Endothelial cell of hepatic sinusoid (primary cell): ENCODE results near the gene MAPK8.

ENCODE experiments used
- in situ Hi-C: cut with HindIII; loops from 2 replicates; pipeline ENCODE4 v1.10.0; 2017; ENCODE audit warnings: low sequenced_read_pairs

Gene MAPK8

DNA sequence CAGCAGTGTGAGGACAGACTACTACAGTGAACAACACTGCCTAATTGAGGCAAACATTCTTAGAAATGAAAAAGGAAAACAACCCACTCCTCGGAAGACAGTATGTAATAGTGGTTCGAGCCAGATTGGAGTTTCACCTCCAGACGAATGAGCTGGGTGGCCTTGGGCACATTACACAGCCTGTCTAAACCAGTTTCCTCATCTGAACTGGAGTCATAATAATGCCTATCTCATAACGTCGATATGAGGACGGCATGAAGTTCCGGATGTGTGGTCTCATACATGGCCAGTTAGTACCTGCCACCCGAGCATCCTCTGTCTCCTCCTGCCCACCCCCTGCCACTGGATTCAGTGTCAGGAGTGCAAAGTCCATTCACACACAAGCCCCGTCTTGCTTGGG lies 16.2 kb upstream of the MAPK8 start:
- in situ Hi-C loops = no loop called here

DNA sequence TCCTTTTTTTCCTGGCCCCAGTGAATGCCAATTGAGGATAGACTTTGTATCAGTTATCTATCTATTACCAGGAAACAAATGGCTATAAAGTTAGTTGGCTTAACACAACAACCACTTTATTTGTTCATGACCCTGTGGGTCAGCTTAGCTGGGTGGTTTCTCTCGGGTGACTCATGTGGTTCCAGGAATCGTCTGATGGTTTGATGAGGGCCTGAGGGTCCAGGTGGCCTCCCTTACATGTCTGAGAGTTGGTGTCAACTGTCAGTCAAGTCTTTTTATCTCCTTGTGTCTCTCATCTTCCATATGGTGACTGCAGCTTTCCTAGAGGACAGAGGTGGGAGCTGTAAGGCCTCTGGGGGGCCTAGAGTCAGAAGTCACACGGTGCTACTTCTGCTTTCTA lies 15.3 kb upstream of the MAPK8 start:
- in situ Hi-C loops = no loop called here

DNA sequence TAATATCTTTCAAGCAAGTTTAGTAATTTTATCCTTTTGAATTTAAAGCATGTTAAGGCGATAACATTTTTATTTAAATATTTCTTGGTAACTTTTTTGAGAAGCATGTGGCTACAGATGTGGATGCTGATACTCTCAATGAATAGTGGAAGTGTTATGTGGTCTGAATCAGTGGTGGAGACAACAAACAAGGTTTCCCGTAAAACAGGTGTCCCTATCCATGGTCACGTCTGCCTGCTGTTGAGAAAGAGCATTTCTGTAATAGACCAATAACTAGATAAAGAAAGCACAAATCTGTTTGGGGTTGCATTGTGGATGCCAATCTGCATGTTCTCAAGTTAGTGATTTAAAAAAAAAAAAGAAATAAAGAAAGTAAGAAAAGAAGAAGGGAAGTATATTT lies 13.9 kb upstream of the MAPK8 start:
- in situ Hi-C loops = no loop called here

DNA sequence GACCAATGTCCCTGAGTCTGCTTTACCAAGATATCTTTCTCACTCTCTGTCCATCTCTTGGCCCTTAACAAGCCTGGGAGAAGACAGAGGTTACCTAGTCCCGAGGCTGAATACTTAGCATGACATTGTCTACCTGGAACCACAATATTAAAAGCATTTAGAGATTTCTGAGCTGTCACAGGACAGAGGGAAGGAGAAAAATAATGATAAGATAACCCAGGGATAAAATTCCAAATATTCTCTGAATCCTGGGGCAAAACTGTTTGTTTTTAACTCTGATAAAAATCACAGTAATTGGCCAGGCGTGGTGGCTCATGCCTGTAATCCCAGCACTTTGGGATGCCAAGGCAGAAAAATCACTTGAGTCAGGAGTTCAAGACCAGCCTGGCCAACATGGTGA lies 12.0 kb upstream of the MAPK8 start:
- in situ Hi-C loops = no loop called here

DNA sequence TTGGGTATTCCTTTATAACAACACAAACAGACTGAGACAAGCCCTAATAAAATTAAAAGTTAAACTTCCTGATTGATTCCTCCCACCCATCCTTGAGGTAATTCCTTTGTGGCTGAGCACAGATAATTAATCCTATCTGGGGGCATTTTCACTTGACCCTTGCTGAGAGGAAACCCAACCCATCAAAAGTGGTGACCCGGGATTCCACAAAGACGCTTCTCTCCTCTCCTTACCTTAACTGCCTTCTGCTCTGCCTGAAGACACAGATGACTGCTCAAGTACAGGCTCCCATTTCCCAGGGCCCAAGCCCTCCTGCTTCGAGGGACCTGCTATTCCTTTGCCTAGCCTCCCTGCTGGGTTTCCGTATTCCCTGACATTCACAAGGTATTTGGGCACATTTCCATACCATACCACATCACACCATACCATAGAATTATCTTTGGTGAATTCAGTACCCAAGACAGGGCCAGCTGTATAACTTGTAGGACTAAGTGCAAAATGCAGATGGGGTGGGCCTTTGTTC lies 9.8 kb upstream of the MAPK8 start:
- in situ Hi-C loops = no loop called here

DNA sequence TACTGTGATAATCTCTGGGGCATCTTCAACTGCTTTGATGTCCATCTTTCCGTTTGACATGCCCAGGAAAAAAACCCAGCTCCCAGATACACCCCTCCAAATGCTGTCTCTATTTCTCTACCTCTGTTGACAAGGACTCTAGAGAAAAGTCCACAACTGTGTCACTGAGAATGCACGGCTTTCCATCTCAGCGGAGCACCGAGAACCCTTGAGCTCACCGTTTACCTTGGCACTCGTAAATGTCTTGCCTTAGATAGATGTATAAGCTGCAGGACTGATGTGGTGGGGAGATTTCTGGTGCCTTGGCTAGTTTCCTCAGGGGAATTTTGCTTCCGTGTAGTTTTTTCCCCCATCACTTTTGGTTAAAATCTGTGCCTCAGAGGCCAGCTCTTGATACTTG lies 7.4 kb upstream of the MAPK8 start:
- in situ Hi-C loops = no loop called here

DNA sequence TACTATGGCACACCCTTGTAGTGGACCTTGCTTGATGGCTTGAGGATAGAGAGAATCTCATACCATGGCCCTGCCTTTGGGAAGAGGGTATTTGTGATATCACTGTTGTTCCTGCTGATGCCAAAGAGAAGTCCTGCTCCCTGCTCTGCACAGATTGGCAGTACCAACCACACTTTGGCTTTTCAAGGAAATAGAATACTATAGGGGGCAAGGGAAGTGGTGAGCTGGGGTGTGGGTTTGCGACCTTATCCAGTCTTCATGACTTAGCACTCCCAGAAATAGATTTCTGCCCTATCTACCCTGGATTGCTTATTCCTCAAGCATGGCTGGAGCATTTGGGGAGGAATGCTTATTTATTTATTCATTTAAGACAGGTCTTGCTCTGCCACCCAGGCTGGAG lies 6.8 kb upstream of the MAPK8 start:
- in situ Hi-C loops = loop anchor here (10.0 kb wide), 1 partner anchor 55 kb away; no protein-coding TSS in a partner anchor

DNA sequence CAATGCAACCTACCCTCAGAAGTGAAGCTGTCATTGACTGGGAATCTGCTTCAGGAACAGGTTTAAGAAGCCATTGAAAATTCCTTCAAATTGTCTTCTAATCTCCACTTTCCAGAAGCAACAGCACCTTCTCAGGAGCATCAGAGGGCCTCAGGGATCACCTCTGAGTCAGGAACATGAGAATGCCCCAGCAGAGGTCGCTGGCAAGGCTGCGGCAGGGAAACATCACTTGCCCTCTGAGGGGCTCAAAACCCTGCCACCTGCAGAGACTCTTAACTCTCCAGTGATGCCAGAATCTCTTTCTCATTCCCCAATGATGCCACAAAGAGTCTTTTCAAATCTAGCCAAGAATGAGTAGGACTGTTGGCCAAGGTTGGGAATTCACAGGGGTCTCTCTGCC lies 5.9 kb upstream of the MAPK8 start:
- in situ Hi-C loops = loop anchor here (10.0 kb wide), 1 partner anchor 56 kb away; no protein-coding TSS in a partner anchor

DNA sequence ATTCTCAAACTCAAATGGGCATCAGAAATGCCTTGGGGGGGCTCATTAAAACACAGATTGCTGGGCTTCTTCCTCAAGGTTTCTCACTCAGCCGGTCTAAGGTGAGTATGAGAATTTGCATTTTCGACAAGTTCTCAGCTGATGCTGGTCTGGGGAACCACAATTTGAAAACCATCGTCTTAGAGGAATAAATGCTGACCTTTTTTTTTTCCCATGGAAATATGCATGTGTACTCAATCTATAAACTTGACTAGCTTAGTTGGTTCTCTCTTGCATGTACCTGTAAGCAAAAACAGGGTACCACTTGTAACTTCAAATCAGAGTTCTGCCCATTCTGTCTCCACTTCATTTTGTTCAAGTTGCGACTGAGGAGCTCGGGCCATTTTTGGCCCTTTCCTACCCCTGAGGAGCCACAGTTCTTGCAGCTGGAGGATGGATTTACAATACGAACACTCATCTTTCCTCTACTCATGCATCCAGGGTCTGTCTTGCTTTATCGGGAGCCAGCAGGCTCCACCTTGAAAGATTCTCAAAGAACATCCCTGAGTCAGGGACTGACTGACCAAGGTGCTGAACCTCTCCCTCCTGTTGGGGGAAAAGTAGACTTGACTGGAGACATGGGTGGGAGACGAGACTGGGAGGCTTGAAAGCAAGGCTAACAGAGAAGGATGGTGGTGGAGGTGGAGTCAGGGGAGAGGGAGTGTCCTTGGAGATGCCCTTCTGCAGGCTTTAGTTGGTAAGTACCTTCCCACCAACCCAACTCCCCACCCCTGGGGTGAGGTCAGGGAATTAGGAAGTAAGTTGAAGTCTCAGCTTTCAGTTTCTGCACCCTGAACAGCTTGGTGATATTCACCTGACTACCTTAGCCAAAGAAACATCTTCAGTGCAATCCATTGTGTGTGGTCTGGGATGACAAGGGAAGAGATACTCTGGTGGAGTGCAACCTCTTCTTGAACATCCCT lies 3.7 kb upstream of the MAPK8 start:
- in situ Hi-C loops = loop anchor here (10.0 kb wide), 1 partner anchor 58 kb away; no protein-coding TSS in a partner anchor

DNA sequence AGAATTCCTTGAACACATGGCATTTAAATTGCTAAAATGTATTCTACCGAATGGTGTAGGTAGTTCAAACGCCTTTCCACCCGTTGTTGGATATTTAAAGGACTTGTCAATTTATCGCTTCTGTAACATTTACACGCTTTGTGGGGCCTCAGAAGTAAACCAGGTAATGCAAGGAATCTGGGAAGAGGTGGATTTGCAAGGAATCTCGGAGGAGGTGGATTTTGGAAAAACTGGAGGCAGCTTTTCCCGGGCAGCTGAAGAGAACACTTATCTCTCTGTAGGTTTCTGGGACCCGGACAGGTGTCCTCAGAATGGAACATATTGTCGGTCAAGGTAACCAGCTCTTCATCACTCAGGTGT lies 592 bp upstream of the MAPK8 start:
- in situ Hi-C loops = loop anchor here (10.0 kb wide), 1 partner anchor 61 kb away; no protein-coding TSS in a partner anchor

DNA sequence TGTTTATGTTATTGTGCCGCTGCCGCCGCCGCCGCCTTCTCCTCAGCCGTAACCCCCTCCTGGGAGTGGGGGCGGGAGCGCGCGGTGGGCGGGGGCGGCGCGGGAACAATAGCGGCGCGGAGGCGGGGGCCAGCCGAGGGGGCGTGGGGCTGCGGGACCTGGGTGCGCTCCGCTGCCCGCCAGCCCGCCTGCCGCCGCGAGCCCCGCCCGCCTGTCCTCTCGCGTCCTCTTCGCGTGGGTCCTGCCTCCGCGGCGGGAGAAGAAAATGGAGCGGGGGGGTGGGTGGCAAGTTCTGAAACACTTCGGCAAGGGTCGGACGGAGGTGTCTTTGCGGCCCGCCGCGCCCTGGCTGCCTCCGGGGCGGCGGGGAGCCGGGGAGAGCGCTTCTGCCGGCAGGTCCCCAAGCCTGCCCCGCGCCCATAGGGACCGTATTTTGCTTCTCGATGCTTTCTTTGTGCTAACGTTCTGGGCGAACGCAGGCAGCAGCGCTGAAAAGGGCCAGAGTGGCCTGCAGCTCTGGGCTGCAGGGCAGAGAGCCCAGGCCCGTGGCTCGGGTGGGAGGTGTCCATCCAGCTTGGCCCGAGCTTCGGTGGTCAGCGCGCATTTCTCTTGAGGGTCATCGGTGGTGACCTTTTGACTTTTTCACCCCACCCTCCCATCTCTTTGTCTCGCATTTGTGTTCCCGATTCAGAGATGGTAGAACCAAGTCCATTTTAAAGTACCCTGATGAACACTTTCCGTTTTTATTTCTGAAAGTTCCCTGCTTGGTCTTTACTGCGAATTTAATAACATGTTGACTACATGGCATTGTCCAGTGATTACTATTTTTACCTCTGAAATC lies 613 bp downstream of the MAPK8 start:
- in situ Hi-C loops = loop anchor here (10.0 kb wide), 1 partner anchor 62 kb away; no protein-coding TSS in a partner anchor

DNA sequence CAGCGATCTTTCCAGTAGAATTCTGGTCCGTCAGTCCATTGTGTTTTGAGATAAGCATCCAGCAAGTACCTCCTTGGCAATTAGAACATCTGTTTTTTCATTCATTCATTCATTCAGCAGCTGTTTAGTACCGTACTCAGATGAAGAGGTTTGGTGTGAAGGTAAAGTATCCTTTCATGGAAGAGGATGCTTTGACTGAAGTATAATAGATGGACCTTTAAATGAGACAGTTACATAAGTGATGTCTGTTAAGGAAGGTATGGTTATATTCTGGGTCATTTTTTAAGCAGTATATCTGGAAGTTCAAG lies 1.2 kb downstream of the MAPK8 start:
- in situ Hi-C loops = loop anchor here (10.0 kb wide), 1 partner anchor 63 kb away; no protein-coding TSS in a partner anchor

DNA sequence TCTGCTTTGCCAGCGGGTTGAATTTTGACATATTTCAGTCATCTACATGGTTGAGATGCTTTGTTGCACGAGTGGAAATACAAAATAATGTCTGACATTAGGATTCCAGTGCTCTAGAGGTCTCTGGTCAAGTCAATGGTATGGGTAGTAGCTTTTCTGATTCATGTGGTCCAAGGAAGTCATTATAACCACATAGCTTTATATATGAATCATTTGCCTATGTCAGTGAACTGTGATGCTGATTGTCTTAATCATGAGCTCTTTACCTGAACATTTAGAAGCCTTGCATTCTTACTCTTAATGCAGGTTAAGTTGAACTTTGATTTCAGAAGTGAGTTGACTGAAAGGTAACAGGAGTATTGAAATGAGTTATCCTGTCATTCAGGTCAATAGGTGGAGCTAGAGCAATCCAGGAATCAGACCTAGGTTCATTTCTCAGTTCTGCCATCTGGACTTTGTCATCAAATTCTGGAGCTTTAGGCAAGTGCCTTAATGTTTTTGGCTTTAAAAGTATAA lies 3.3 kb downstream of the MAPK8 start:
- in situ Hi-C loops = loop anchor here (10.0 kb wide), 1 partner anchor 65 kb away; no protein-coding TSS in a partner anchor

DNA sequence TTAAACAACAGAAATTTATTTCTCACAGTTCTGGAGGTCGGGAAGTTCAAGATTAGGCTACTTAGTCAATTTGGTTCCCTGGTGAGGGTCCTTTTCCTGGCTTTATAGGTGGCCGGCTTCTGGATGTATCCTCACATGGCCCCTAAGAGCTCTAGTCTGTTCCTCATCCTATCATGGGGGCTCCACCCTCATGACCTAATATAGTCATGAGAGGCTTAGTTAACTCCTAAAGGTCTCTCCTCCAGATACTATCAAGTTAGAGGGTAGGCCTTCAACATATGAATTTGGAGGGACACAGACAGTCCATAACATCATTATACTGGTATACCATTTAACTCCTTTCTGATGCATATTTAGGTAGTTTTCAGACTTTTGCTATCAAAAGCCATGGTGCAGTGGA lies 7.6 kb downstream of the MAPK8 start:
- in situ Hi-C loops = no loop called here

DNA sequence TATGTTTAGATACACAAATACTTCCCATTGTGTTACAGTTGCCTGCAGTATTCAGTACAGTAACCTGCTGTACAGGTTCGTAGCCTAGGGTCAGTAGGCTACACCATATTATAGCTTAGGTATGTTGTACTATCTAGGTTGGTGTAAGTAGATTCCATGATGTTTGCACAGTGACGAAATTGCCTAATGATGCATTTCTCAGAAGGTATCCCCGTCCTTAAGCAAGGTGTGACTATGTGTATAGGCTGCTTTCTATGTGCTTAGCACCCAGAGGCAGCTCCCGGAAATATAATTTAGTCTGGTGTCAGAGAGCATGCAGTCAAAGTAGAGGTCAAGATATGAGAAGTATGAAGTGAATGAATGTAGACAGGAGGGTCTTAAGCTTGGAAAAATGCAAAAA lies 9.8 kb downstream of the MAPK8 start:
- in situ Hi-C loops = loop anchor here (5.0 kb wide), 1 partner anchor 89 kb away; no protein-coding TSS in a partner anchor

DNA sequence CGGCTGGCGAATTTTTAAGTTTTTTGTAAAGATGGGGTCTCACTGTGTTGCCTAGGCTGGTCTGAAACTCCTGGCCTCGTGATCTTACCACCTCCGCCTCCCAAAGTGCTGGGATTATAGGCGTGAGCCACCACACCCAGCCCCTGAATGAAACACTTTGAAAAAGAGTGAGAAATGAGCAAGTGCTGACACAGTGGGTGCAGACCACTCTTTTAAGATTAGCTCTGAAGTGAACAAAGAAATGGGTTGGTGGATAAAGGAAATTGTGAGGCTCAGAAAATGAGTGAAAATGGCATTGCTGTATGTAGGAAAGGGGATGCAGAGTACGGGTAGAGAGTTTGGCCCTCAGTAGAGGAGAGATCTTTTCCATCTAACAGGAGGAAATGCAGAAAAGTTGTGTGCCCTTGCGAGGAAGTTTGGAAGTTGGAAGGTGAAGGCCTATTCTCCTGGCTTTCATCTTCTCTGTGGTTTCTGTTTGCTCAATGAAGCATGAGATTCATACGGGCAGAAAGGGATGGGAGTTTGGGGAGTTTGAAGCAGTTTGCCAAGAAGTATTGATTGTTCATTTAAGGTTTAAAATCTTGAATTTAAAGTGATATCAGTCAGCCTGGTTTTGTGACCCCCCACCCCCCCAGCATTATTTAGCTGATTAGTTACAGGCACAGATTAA lies 11.0 kb downstream of the MAPK8 start:
- in situ Hi-C loops = loop anchor here (5.0 kb wide), 1 partner anchor 90 kb away; no protein-coding TSS in a partner anchor

DNA sequence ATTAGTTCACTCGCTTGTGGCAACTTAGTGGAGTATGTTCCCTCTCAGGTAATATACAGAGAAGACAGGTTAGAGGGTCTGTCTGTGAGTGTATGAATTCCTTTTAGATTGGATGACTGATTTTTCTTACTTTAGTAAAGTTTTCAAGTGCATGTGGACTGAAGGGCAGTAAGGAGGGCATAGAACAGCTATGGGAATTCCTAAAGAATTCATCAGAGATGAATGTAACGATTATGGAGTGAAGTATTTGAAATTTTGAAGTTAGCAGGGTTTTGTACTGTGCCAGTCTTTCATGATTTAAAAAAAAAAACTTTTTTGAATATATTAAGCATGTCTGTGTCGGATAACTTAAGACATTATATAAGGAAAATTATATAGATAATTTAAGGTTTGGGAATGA lies 15.5 kb downstream of the MAPK8 start:
- in situ Hi-C loops = no loop called here

DNA sequence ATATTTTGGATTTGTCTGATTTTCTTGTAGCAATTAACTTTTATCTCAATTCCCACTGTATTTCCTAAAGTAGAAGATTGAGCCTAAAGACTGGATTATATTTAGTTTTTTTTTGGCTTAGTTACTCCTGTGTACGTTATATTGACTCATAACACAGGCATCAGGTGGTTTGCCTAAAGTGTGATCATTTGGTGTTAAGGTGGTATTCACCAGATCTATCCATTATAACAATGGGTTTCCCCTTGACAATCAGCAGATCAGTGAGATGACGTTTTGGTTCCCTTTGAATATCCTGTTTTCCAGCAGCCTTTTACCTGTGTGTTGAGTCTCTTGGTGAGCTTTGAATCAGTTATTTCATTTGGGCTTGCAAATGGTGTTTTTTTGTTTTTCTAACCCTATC lies 18.1 kb downstream of the MAPK8 start:
- in situ Hi-C loops = no loop called here

DNA sequence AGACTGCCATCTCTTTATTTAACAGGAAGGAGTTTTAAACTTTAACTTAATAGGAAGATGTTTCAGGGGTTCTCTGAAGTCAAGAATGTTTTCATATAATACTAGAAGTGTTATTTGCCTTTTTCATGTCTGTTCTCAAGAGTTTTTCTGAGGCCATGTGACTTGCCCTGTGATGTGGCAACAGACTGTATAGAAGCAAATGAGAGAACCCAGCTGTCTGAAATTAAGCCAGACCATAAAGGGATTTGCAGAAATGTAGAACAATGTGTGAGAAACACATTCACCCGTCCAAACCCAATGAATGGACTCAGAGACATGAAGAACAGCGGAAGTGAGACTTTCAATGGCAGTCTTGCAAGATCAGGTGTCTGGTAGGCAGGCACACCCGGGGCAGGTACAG lies 23.8 kb downstream of the MAPK8 start:
- in situ Hi-C loops = no loop called here

DNA sequence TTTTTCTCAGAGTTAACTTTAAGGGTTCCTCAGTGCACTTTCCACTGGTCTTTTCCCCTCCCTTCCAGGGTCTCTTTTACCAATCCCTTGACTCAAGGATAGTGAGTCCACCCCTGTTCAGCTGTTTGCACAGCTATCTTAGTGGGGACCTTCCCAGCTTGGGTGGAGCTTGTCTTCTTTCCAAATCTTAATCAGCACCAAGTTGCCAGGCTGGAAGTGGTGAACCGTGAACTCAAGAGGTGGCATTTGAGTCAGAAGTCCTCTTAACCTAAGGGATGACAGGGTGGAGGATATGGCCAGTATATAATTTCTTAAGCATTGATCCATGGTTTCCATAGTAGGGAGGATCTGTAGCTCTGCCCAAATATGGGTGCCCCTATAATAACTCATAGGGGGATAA lies 25.0 kb downstream of the MAPK8 start:
- in situ Hi-C loops = no loop called here
